Left lobe of liver (tissue), 2 donors: Measurements from ENCODE around the gene PCDH1. TPM values are rescaled to one million over a fixed set of nuclear protein-coding genes. Genes with fewer than 3 reads are reported as not detected.
A peak's percentile ranks its signal among the peaks of the same experiment; 100 is the strongest.
"Not testable (repeated sequence)": the region's sequence is repeated elsewhere in the genome, so short reads cannot be mapped to it uniquely, and the experiment has no call there.

Experiments used
- ATAC-seq: fragments of 200-7000 bp; cut with Tn5 transposase; one replicate; pipeline ENCODE4 v1.9.1; 2020; ENCODE audit warnings: mild to moderate bottlenecking, moderate library complexity
- DNase-seq: peaks from one replicate; pipeline ENCODE4 v3.0.0-alpha.2; 2020; ENCODE audit warnings: low spot score
- total RNA-seq: library from RNA; stranded (reverse); gene quantifications from one replicate; pipeline ENCODE4 v1.2.1, GENCODE V29; 2021
- donor health status: DM: no; HTN: no; CAD: no; lungs with moderate emphysema.
- donor health status: DM: no; HTN: yes; CAD: no.

Gene PCDH1
- total RNA-seq, 1 donor from 2014 or later, result 33.2 TPM

GRCh38 chr5:141840280-141840812 lies 37.9 kb downstream of the PCDH1 start:
- ATAC-seq (peak; percentile 10), DNase-seq (no peak)

GRCh38 chr5:141839015-141839513 lies 39.1 kb downstream of the PCDH1 start:
- DNase-seq, result no peak
- ATAC-seq, result no peak

DNA sequence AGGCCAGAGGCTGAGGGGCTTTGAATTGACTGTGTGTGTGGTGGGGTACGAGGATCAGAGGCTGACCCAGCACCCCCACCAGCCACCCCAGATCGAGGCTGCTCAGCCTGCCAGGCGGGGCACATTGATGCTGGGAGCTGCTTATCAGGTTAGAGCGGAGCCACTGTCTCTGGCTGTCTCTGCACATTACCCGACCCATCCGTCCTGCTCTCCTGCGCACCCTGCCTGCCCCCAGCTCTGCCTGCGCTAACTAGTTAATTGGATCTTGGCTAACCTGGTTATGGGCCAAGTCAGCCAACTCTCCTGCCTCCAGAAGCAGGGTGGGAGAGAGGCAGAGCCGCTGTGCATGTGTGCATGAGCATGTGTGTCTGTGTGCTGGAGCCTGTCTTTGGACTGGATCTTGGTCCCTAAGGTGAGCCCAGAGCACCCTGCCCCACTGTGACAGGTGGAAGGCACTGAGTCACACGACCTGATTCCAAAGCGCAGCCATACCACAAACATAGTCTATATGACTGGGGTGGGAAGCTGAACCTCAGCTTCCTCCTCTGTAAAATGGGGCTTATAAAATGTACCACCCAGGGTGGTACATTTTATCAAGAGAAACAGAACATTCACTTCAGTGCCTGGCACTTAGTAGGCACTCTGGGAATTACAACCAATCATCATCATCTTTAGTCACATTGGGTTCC lies 39.7 kb downstream of the PCDH1 start:
- no peak for ATAC-seq

GRCh38 chr5:141835928-141836670 lies 42.1 kb downstream of the PCDH1 start:
- no peak for ATAC-seq
- no peak for DNase-seq

More for the DNA sequence above, 39.7 kb downstream of the PCDH1 start:
- DNase-seq, result no peak

DNA sequence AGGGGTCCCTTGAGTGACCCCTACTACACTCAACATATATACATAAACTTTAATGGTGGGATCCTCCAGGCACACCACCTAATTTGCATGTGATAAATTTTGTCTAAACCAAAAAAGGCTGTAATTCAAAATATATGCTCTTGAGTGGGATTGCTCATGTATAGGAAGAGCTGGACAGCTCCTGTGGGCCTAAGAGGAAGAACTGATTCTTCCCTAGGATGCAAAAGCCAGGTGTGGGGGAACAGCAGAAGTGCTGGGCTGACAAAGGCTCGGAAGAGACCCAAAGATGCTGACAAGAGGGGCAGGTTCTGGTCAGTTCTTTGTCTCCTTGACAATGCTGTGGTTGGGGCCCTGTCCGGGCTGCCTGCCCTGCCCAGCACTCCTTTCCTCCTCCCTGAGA lies 43.9 kb downstream of the PCDH1 start:
- ATAC-seq, result no peak
- no peak for DNase-seq

DNA sequence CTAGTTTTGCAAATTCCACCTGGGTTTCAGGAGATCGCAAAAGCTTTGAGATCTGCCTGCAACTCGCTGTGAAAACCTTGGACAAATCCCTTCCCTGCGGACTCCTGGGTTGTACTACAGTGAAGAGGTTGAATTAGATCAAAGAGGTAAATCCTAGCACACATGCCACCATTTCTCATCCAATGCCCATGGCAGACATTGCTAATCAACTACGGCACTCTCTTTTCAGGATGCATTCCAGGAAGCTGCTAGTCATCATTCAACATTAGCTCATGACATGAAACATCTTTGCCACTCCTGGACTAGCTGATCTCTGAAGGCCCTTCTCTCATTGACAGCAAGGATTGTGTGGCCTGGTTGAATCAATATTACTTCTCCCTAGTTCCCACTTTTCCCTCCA lies 46.1 kb downstream of the PCDH1 start:
- DNase-seq (no peak), ATAC-seq (no peak)

DNA sequence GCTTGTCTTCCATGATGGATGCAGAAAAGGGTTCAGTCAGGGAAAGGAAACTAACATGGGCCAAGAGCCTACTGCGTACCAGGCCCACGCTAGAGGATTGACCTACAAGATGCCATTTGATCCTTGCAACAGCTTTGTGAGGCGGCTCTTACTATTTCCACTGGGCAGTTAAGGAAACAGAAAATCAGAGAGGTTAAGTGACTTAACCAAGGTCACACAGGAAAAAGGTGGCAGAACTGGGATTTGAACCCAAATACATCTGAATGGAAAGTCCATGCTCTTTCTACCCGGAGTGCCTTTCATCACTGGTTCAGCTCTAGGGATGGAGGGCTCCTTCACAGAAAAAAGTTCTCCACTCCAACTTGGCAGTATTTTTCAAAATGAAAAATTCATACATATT lies 50.0 kb downstream of the PCDH1 start:
- DNase-seq (no peak), ATAC-seq (no peak)

- ATAC-seq (no peak), DNase-seq (no peak)
Measured at GRCh38 chr5:141826674-141827073, 51.5 kb downstream of the PCDH1 start.

GRCh38 chr5:141825791-141826560 lies 52.2 kb downstream of the PCDH1 start:
- DNase-seq, result no peak
- peak; percentile 74 for ATAC-seq

GRCh38 chr5:141825241-141825671 lies 53.0 kb downstream of the PCDH1 start:
- ATAC-seq, result no peak
- no peak for DNase-seq

DNA sequence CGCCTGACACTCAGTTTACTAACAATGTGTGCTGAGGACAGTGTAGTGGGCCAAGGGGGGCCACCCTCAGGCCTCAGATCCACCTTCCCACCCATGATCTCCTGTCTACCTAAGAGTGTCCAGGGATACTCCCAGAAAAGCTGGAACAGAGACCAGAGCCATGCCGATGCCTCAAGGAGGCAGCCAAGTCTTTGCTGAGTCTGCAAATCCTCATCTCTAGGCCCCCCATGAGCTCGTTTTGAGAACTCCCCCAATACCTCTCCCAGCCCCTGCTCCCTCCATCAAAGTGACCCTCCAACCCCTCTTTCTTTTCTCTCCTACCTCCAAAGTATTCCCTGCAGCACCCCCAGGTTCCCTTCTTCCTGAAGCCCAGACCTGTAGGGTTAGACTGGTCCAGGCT lies 53.5 kb downstream of the PCDH1 start:
- ATAC-seq, result no peak
- DNase-seq, result no peak

GRCh38 chr5:141823056-141823455 lies 55.2 kb downstream of the PCDH1 start:
- DNase-seq, result no peak
- ATAC-seq, result no peak

DNA sequence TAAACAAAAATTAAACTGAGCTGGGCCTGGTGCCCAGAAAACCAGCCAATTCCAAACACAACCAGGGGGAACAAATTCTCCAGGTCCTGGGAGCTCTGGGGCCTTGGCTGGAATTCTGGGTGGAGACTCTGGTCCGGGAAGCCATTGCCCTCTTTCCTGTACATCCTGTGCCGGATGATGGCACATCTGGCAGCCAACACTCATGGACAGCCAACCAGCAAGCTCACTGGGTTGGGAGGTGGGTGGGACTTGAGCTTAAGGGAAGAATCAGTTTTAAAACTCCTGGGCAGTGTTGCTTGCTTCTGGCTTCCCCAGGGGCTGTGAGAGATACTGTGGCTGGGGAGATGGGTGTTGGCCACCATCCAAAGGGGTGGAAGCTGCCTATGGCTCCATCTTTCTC lies 56.1 kb downstream of the PCDH1 start:
- DNase-seq, result no peak
- no peak for ATAC-seq

- ATAC-seq, result no peak
- DNase-seq, result no peak
Measured at GRCh38 chr5:141821430-141821925, 56.7 kb downstream of the PCDH1 start.

- not testable (repeated sequence) for DNase-seq, ATAC-seq
Measured at GRCh38 chr5:141820686-141821085, 57.5 kb downstream of the PCDH1 start.

DNA sequence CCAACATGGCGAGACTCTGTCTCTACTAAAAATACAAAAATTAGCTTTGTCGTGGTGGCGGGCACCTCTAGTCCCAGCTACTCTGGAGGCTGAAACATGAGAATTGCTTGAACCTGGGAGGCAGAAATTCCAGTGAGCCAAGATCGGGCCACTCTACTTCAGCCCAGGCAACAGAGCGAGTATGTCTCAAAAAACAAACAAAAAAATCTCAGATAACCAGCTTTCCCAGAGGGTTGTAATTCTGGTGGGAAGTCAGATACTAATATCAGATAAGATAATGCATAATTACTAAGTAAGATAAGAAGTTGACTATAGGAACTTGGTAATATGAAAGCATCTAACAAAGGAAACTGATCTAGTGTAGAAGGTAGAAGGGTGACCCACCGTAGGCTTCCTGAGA lies 60.6 kb downstream of the PCDH1 start:
- no peak for DNase-seq
- ATAC-seq, result no peak

- DNase-seq (no peak), ATAC-seq (no peak)
Measured at GRCh38 chr5:141816598-141817399, 61.4 kb downstream of the PCDH1 start.

DNA sequence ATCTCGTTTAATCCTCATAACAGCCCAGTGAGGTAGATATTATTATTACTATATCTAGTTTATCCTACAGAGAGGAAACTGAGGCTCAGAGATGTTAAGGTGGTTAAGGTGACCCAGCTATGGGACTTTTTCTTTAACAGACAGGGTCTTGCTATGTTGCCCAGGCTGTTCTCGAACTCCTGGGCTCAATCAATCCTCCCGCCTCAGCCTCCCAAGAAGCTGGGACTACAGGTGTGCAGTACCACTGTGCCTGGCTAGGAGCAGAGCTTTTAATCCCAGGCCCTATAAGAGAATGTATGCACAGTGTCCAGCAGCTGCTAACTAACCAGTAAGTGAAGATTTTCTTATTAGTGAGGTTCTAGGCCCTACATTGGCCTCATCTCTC lies 62.4 kb downstream of the PCDH1 start:
- no peak for DNase-seq
- ATAC-seq, result no peak

- ATAC-seq, result no peak
- no peak for DNase-seq
Measured at GRCh38 chr5:141815051-141815795, 63.0 kb downstream of the PCDH1 start.
